IPS DF 6.9 (cell line): ENCODE measurements around the gene B4GALT6.

Experiments
- DNase-seq: peaks from one replicate; pipeline ENCODE4 v3.0.0-alpha.2; 2013; ENCODE audit warnings: low read depth, low spot score
- H3K27ac ChIP-seq: one replicate; pipeline ENCODE4 v1.5.1; 2013; ENCODE audit warnings: low read length, control low read depth
- H3K27me3 ChIP-seq: 2 replicates; pipeline ENCODE4 v1.6.1; 2013; ENCODE audit warnings: mild to moderate bottlenecking, low read length; ENCODE audit not compliant: control insufficient read depth, insufficient read depth
- H3K36me3 ChIP-seq: 2 replicates; pipeline ENCODE4 v1.6.1; 2013; ENCODE audit warnings: low read length; ENCODE audit not compliant: control insufficient read depth, insufficient read depth
- H3K4me1 ChIP-seq: 2 replicates; pipeline ENCODE4 v1.6.1; 2013; ENCODE audit warnings: low read length; ENCODE audit not compliant: control insufficient read depth, insufficient read depth
- H3K4me3 ChIP-seq: 2 replicates; pipeline ENCODE4 v1.5.1; 2013; ENCODE audit warnings: mild to moderate bottlenecking, low read length
- H3K9me3 ChIP-seq: 2 replicates; pipeline ENCODE4 v1.6.1; 2013; ENCODE audit warnings: low read length, inconsistent platforms; ENCODE audit not compliant: control insufficient read depth, insufficient read depth
- WGBS: extraction: QIAGEN DNeasy Blood & Tissue Kit; methylation state at CpG from one replicate; pipeline ENCODE4 v1.1.7; 2013; ENCODE audit warnings: mixed read lengths, missing lambda C conversion rate; ENCODE audit not compliant: insufficient read length, insufficient coverage; 5-methylcytosine and 5-hydroxymethylcytosine counted together

B4GALT6 gene

GRCh38 chr18:31649978-31650719, 34.2 kb downstream of the B4GALT6 start:
- no CpG with 5 or more reads among the region's 4 CpGs for WGBS
- no peaks in the 10 kb centered on the region for H3K9me3 ChIP-seq
- H3K36me3 ChIP-seq, result 0 out of 2 replicates have a peak, but pooled peaks cover 2% of the 10 kb centered on the region
- H3K4me1 ChIP-seq, result peaks cover 7% of the 10 kb centered on the region
- no peak overlapping the region for H3K4me3 ChIP-seq
- H3K27ac ChIP-seq, result no peak overlapping the region
- H3K27me3 ChIP-seq, result no peaks in the 10 kb centered on the region
- DNase-seq, result no peak

- Histone ChIP-seq H3K36me3 (0 out of 2 replicates have a peak, but pooled peaks cover 2% of the 10 kb centered on the region), H3K4me1 (peaks cover 7% of the 10 kb centered on the region), H3K27me3 (no peaks in the 10 kb centered on the region), H3K9me3 (no peaks in the 10 kb centered on the region), H3K4me3 (no peak overlapping the region), H3K27ac (no peak overlapping the region)
- no peak for DNase-seq
- no CpG with 5 or more reads among the region's 2 CpGs for WGBS
Observed at GRCh38 chr18:31649449-31649848, 34.9 kb downstream of the B4GALT6 start.

GRCh38 chr18:31648966-31649429, 35.4 kb downstream of the B4GALT6 start:
- Histone ChIP-seq H3K36me3 (0 out of 2 replicates have a peak, but pooled peaks cover 2% of the 10 kb centered on the region), H3K27ac (no peak overlapping the region), H3K4me3 (no peak overlapping the region), H3K27me3 (no peaks in the 10 kb centered on the region), H3K4me1 (peaks cover 7% of the 10 kb centered on the region), H3K9me3 (no peaks in the 10 kb centered on the region)
- no peak for DNase-seq
- WGBS, result no CpG with 5 or more reads among the region's 2 CpGs

- no peaks in the 10 kb centered on the region for H3K27me3 ChIP-seq
- H3K9me3 ChIP-seq, result no peaks in the 10 kb centered on the region
- WGBS, result 100% methylated on average over 1 of the region's 2 CpGs
- H3K4me1 ChIP-seq, result peaks cover 7% of the 10 kb centered on the region
- H3K4me3 ChIP-seq, result no peak overlapping the region
- no peak overlapping the region for H3K27ac ChIP-seq
- no peak for DNase-seq
- H3K36me3 ChIP-seq, result 0 out of 2 replicates have a peak, but pooled peaks cover 2% of the 10 kb centered on the region
Observed at GRCh38 chr18:31648458-31648857, 35.9 kb downstream of the B4GALT6 start.

- no peak for DNase-seq
- no peaks in the 10 kb centered on the region for H3K27me3 ChIP-seq
- no peak overlapping the region for H3K27ac ChIP-seq
- 0 out of 2 replicates have a peak, but pooled peaks cover 2% of the 10 kb centered on the region for H3K36me3 ChIP-seq
- H3K4me3 ChIP-seq, result no peak overlapping the region
- WGBS, result no CpG with 5 or more reads among the region's 4 CpGs
- H3K4me1 ChIP-seq, result peaks cover 7% of the 10 kb centered on the region
- H3K9me3 ChIP-seq, result no peaks in the 10 kb centered on the region
Observed at GRCh38 chr18:31647127-31647753, 37.1 kb downstream of the B4GALT6 start.

- no CpG with 5 or more reads among the region's 7 CpGs for WGBS
- Histone ChIP-seq H3K27me3 (no peaks in the 10 kb centered on the region), H3K27ac (no peak overlapping the region), H3K4me3 (no peak overlapping the region), H3K9me3 (no peaks in the 10 kb centered on the region), H3K36me3 (0 out of 2 replicates have a peak, but pooled peaks cover 2% of the 10 kb centered on the region), H3K4me1 (peaks cover 7% of the 10 kb centered on the region)
- no peak for DNase-seq
Observed at GRCh38 chr18:31646332-31647126, 37.9 kb downstream of the B4GALT6 start.

- H3K9me3 ChIP-seq, result no peaks in the 10 kb centered on the region
- no peak overlapping the region for H3K27ac ChIP-seq
- no peaks in the 10 kb centered on the region for H3K27me3 ChIP-seq
- 0 out of 2 replicates have a peak, but pooled peaks cover 2% of the 10 kb centered on the region for H3K36me3 ChIP-seq
- no CpG with 5 or more reads among the region's 4 CpGs for WGBS
- no peak for DNase-seq
- H3K4me1 ChIP-seq, result peaks cover 6% of the 10 kb centered on the region; the same call in 1 of the 2 replicates
- H3K4me3 ChIP-seq, result no peak overlapping the region
Observed at GRCh38 chr18:31645411-31645810, 39.0 kb downstream of the B4GALT6 start.

GRCh38 chr18:31643003-31643402, 41.4 kb downstream of the B4GALT6 start:
- H3K36me3 ChIP-seq, result peaks cover 4% of the 10 kb centered on the region; the same call in 1 of the 2 replicates
- no peak overlapping the region for H3K4me3 ChIP-seq
- H3K4me1 ChIP-seq, result peaks cover 5% of the 10 kb centered on the region; the same call in 1 of the 2 replicates
- no peak overlapping the region for H3K27ac ChIP-seq
- DNase-seq, result no peak
- no peaks in the 10 kb centered on the region for H3K27me3 ChIP-seq
- no peaks in the 10 kb centered on the region for H3K9me3 ChIP-seq
- WGBS, result no CpG with 5 or more reads among the region's 4 CpGs

GRCh38 chr18:31637445-31637844, 46.9 kb downstream of the B4GALT6 start:
- no peak overlapping the region for H3K27ac ChIP-seq
- H3K27me3 ChIP-seq, result no peaks in the 10 kb centered on the region
- WGBS, result no CpG with 5 or more reads among the region's 3 CpGs
- H3K36me3 ChIP-seq, result peaks cover 2% of the 10 kb centered on the region; the same call in 1 of the 2 replicates
- H3K4me3 ChIP-seq, result no peak overlapping the region
- H3K4me1 ChIP-seq, result no peaks in the 10 kb centered on the region
- H3K9me3 ChIP-seq, result no peaks in the 10 kb centered on the region
- no peak for DNase-seq

- Histone ChIP-seq H3K36me3 (peaks cover 2% of the 10 kb centered on the region; the same call in 1 of the 2 replicates), H3K4me3 (no peak overlapping the region), H3K9me3 (no peaks in the 10 kb centered on the region), H3K27ac (no peak overlapping the region), H3K4me1 (no peaks in the 10 kb centered on the region), H3K27me3 (no peaks in the 10 kb centered on the region)
- DNase-seq, result no peak
Observed at GRCh38 chr18:31636387-31636786, 48.0 kb downstream of the B4GALT6 start.
